ENCODE data around the gene SH3D19. TPM values are rescaled to one million over a fixed set of nuclear protein-coding genes. Genes with fewer than 3 reads are reported as not detected.

The SH3D19 gene
- total and polyA plus RNA-seq, 9 donors = 44.0 to 117 (median 91.4) TPM

DNA sequence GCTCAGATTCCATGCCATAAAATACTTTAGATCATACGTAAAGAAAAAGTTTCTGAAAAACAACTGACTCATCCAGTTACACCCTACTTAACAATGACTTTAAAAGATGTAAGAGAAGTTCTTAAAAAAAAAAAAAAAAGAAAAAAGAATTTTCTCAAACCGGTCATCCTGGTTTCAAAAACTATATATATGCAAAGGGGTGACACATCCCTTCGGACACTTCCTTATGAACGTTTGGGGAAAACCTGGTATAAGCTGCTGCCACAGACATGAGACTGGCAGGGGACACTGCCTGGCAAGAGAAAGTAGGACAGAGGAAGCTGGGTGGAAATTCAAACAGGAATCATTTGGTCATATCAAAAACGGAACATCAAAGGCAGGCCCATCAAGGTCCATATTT lies 129.6 kb downstream of the SH3D19 start:
- TF ChIP-seq, protein P1, sequence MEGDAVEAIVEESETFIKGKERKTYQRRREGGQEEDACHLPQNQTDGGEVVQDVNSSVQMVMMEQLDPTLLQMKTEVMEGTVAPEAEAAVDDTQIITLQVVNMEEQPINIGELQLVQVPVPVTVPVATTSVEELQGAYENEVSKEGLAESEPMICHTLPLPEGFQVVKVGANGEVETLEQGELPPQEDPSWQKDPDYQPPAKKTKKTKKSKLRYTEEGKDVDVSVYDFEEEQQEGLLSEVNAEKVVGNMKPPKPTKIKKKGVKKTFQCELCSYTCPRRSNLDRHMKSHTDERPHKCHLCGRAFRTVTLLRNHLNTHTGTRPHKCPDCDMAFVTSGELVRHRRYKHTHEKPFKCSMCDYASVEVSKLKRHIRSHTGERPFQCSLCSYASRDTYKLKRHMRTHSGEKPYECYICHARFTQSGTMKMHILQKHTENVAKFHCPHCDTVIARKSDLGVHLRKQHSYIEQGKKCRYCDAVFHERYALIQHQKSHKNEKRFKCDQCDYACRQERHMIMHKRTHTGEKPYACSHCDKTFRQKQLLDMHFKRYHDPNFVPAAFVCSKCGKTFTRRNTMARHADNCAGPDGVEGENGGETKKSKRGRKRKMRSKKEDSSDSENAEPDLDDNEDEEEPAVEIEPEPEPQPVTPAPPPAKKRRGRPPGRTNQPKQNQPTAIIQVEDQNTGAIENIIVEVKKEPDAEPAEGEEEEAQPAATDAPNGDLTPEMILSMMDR (IDR thresholded peaks at IDR 0.05) = no peak
- no peak for TF ChIP-seq EP300 (IDR thresholded peaks at IDR 0.05)
- TF ChIP-seq POLR2A (IDR thresholded peaks at IDR 0.05) = no peak
- Histone ChIP-seq H3K4me1 (ENCODE audit: insufficient read depth) (peaks cover 10% of the 10 kb centered on the region), H3K36me3 (no peaks in the 10 kb centered on the region), H3K4me3 (no peak overlapping the region), H3K9me3 (no peaks in the 10 kb centered on the region), H3K27ac (no peak overlapping the region), H3K27me3 (no peaks in the 10 kb centered on the region)
- no peak for DNase-seq
- intact Hi-C loops (cut with DNase I) = no loop called here
- whole genome bisulfite sequencing, 3 donors = 31 to 39% (median 35%) methylated on average over 5 of the region's 5 CpGs

DNA sequence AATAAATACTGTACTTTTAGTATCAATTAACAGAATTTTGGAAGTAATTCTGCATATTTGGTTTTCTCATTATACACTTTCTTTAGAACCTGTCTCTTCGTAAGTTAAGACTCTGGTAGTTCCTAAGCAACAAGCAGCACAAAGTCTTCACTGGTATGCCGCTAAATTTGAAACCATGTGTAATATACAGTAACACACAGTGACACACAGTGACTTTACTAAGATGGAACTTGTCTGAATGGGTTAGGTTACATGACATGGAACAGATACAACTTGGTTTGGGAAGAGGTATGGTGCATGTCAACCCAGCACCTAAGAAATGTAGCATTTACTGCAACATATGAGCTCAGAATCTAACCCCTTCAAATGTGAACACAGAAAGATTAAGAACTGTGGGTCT lies 132.0 kb downstream of the SH3D19 start:
- intact Hi-C loops (cut with DNase I) = no loop called here
- no peak overlapping the region for H3K27ac ChIP-seq

DNA sequence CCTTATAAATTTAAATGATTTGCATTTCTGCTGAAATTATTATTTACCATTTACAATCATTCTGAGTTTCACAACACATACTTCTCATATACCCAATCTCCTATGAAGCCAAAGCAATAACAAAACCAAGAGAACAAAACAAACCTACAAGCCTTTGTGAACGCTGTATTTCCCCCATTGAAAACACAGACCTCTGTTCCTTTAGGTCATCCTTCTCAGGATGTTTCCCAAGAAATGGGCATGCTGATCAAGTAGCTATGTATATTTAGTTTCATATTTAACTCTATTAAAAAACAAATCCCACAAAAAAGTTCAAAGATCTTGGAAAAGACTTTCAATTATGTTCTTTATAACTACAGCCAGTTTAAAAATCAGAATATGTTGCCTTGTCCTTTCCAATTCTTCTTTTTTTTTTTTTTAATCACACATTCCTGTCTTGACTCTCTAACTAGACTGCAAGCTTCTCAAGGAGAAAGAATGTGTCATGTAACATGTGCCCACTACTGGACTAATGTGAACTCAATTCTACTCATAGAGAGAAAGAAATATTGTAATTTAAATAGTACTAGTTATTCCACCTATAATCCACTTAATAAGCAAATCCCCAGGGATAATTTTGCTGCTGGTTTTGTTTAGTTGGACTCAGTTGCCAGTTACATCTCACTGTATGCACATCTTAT lies 132.7 kb downstream of the SH3D19 start:
- no peaks in the 10 kb centered on the region for H3K27me3 ChIP-seq
- WGBS, 3 donors = 30 to 60% (median 43%) methylated on average over 1 of the region's 1 CpG
- H3K36me3 ChIP-seq = no peaks in the 10 kb centered on the region
- no peak overlapping the region for H3K4me3 ChIP-seq
- intact Hi-C loops (cut with DNase I) = no loop called here
- no peak for DNase-seq
- H3K4me1 ChIP-seq (ENCODE audit: insufficient read depth) = peaks cover 1% of the 10 kb centered on the region
- no peaks in the 10 kb centered on the region for H3K9me3 ChIP-seq
- no peak overlapping the region for H3K27ac ChIP-seq
- no peak for TF ChIP-seq EP300 (IDR thresholded peaks at IDR 0.05)
- no peak for TF ChIP-seq POLR2A (IDR thresholded peaks at IDR 0.05)
- TF ChIP-seq, protein P1 (IDR thresholded peaks at IDR 0.05) = no peak

More for the DNA sequence above, 132.0 kb downstream of the SH3D19 start:
- Histone ChIP-seq H3K4me3 (no peak overlapping the region), H3K27me3 (no peaks in the 10 kb centered on the region), H3K9me3 (no peaks in the 10 kb centered on the region), H3K4me1 (ENCODE audit: insufficient read depth) (peaks cover 4% of the 10 kb centered on the region), H3K36me3 (no peaks in the 10 kb centered on the region)
- WGBS, 3 donors = 95 to 98% (median 95%) methylated on average over 2 of the region's 2 CpGs
- TF ChIP-seq EP300 (IDR thresholded peaks at IDR 0.05) = no peak
- TF ChIP-seq, protein P1 (IDR thresholded peaks at IDR 0.05) = no peak
- TF ChIP-seq POLR2A (IDR thresholded peaks at IDR 0.05) = no peak
- DNase-seq = no peak

DNA sequence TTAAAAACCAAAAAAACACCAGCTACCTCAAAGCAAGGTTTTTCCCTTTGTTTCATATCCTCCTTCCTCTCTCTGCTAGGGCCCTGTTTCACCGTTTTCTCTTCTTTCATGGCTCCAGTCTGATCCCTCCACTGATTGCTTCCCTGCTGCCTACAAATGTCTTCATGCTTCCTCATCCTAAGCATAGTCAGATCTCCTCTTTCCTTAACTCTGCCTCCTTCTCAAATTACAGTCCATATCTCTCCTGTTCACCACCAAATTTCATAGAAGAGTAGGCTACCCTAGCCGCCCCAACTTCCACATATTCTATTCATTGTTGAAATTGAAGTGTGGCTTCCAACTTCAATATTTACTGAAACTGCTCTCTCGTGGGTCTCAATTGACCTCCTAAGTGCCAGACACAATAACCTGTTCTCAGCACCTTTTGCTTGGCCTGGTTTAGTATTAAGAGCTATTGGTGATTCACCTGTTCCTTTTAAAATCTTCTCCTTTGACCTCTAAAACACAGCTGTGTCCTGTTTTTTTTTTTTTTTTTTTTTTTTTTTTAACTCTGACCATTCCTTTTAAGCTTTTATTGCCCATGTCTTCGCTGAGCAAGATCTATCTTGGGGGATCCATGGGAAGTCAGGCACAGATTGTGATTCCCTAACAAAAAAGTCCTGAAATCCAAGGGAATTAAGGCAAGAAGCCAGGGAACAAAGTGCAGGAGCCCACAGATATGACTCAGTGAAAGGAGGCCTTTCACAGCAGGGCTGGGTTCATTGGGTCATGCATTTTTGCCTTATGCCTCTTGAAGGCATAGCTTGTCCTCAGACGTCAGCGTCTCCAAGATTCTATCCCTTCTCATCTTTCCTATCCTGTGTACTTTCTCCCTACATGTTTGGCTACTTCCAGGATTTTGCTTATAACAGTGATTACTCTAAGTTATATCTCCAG lies 140.6 kb downstream of the SH3D19 start:
- TF ChIP-seq, protein P1 (IDR thresholded peaks at IDR 0.05) = no peak
- TF ChIP-seq EP300 (IDR thresholded peaks at IDR 0.05) (no peak), POLR2A (IDR thresholded peaks at IDR 0.05) (no peak)
- 75 to 80% (median 79%) methylated on average over 6 of the region's 6 CpGs for WGBS, 3 donors
- intact Hi-C loops (cut with DNase I) = no loop called here
- Histone ChIP-seq H3K4me3 (no peak overlapping the region), H3K27ac (no peak overlapping the region), H3K4me1 (ENCODE audit: insufficient read depth) (peaks cover 2% of the 10 kb centered on the region), H3K27me3 (no peaks in the 10 kb centered on the region), H3K36me3 (no peaks in the 10 kb centered on the region), H3K9me3 (no peaks in the 10 kb centered on the region)
- DNase-seq = no peak

All from ovary (tissue), 9 donors.